ENCODE results near the gene COL7A1. TPM values are rescaled to one million over a fixed set of nuclear protein-coding genes. Genes with fewer than 3 reads are reported as not detected.

The COL7A1 gene
- total RNA-seq, 1 experiment from 2014 or later: 0.34 TPM

GRCh38 chr3:48621461-48621869 is 26.3 kb upstream of the COL7A1 start, which contains the start of gene TMEM89:
Gene TMEM89 (minus strand): TSS chr3:48621769. CDS start chr3:48621756, 13 bp downstream.
- no peak for DNase-seq (ENCODE audit: low spot score)
- in situ Hi-C loops (cut with HindIII; ENCODE audit: low sequenced_read_pairs): no loop called here

- DNase-seq (ENCODE audit: low spot score): no peak
- in situ Hi-C loops (cut with HindIII; ENCODE audit: low sequenced_read_pairs): no loop called here
These were observed 24.7 kb upstream of the COL7A1 start for GRCh38 chr3:48619541-48620524.

GRCh38 chr3:48617559-48617958 is 22.4 kb upstream of the COL7A1 start:
- in situ Hi-C loops (cut with HindIII; ENCODE audit: low sequenced_read_pairs): no loop called here

GRCh38 chr3:48614044-48614443 is 18.9 kb upstream of the COL7A1 start:
- in situ Hi-C loops (cut with HindIII; ENCODE audit: low sequenced_read_pairs): no loop called here
- DNase-seq (ENCODE audit: low spot score): no peak

More at GRCh38 chr3:48617559-48617958, 22.4 kb upstream of the COL7A1 start:
- no peak for DNase-seq (ENCODE audit: low spot score)

GRCh38 chr3:48612309-48612708 is 17.2 kb upstream of the COL7A1 start:
- no peak for DNase-seq (ENCODE audit: low spot score)
- in situ Hi-C loops (cut with HindIII; ENCODE audit: low sequenced_read_pairs): no loop called here

- in situ Hi-C loops (cut with HindIII; ENCODE audit: low sequenced_read_pairs): no loop called here
These were observed 14.2 kb upstream of the COL7A1 start, which contains the start of gene UQCRC1 for GRCh38 chr3:48609088-48610005. Gene UQCRC1 (minus strand): TSS chr3:48609646. CDS start chr3:48609620, 26 bp downstream.

GRCh38 chr3:48607519-48607918 is 12.4 kb upstream of the COL7A1 start:
- in situ Hi-C loops (cut with HindIII; ENCODE audit: low sequenced_read_pairs): no loop called here
- no peak for DNase-seq (ENCODE audit: low spot score)

More at GRCh38 chr3:48609088-48610005, 14.2 kb upstream of the COL7A1 start, which contains the start of gene UQCRC1:
- peak; percentile 90 for DNase-seq (ENCODE audit: low spot score)

GRCh38 chr3:48601622-48601994 is 6.5 kb upstream of the COL7A1 start:
- no peak for DNase-seq (ENCODE audit: low spot score)
- in situ Hi-C loops (cut with HindIII; ENCODE audit: low sequenced_read_pairs): no loop called here

GRCh38 chr3:48600711-48601621 is 5.8 kb upstream of the COL7A1 start:
- no peak for DNase-seq (ENCODE audit: low spot score)
- in situ Hi-C loops (cut with HindIII; ENCODE audit: low sequenced_read_pairs): no loop called here

GRCh38 chr3:48599509-48600285 is 4.6 kb upstream of the COL7A1 start:
- no peak for DNase-seq (ENCODE audit: low spot score)
- in situ Hi-C loops (cut with HindIII; ENCODE audit: low sequenced_read_pairs): no loop called here

GRCh38 chr3:48599077-48599501 is 4.0 kb upstream of the COL7A1 start:
- in situ Hi-C loops (cut with HindIII; ENCODE audit: low sequenced_read_pairs): no loop called here
- DNase-seq (ENCODE audit: low spot score): no peak

GRCh38 chr3:48598323-48599076 is 3.4 kb upstream of the COL7A1 start:
- in situ Hi-C loops (cut with HindIII; ENCODE audit: low sequenced_read_pairs): no loop called here
- DNase-seq (ENCODE audit: low spot score): no peak

- no peak for DNase-seq (ENCODE audit: low spot score)
These were observed 2.3 kb upstream of the COL7A1 start for GRCh38 chr3:48597408-48597800.

GRCh38 chr3:48596676-48597407 is 1.7 kb upstream of the COL7A1 start:
- in situ Hi-C loops (cut with HindIII; ENCODE audit: low sequenced_read_pairs): no loop called here
- DNase-seq (ENCODE audit: low spot score): no peak

More at GRCh38 chr3:48597408-48597800, 2.3 kb upstream of the COL7A1 start:
- in situ Hi-C loops (cut with HindIII; ENCODE audit: low sequenced_read_pairs): no loop called here

GRCh38 chr3:48596157-48596556 is 1.0 kb upstream of the COL7A1 start:
- DNase-seq (ENCODE audit: low spot score): no peak
- in situ Hi-C loops (cut with HindIII; ENCODE audit: low sequenced_read_pairs): no loop called here

GRCh38 chr3:48595526-48596121 is 495 bp upstream of the COL7A1 start:
- in situ Hi-C loops (cut with HindIII; ENCODE audit: low sequenced_read_pairs): no loop called here
- no peak for DNase-seq (ENCODE audit: low spot score)

Measured in G401 (cell line).